Large intestine (tissue), 3 donors: ENCODE data around the gene PRDM16. TPM values are rescaled to one million over a fixed set of nuclear protein-coding genes. Genes with fewer than 3 reads are reported as not detected.

Experiments used
- DNase-seq, 2 donors: peaks; one replicate each; pipeline versions ENCODE4 v3.0.0 to v3.0.0-alpha.2; 2013
- H3K27ac ChIP-seq: one replicate; pipeline ENCODE4 v1.5.1; 2013; ENCODE audit warnings: low read length
- H3K27me3 ChIP-seq: 2 replicates; pipeline ENCODE4 v1.6.1; 2013; ENCODE audit warnings: low read length; ENCODE audit not compliant: control insufficient read depth, insufficient read depth
- H3K36me3 ChIP-seq: 2 replicates; pipeline ENCODE4 v1.6.1; 2013; ENCODE audit warnings: low read length; ENCODE audit not compliant: control insufficient read depth, insufficient read depth
- H3K4me1 ChIP-seq: one replicate; pipeline ENCODE4 v1.6.1; 2013; ENCODE audit warnings: low read length; ENCODE audit not compliant: control insufficient read depth, insufficient read depth
- H3K4me3 ChIP-seq: one replicate; pipeline ENCODE4 v1.5.1; 2013; ENCODE audit warnings: low read length
- H3K9me3 ChIP-seq: one replicate; pipeline ENCODE4 v1.6.1; 2013; ENCODE audit warnings: mild to moderate bottlenecking, low read depth, low read length, moderate library complexity; ENCODE audit not compliant: control insufficient read depth
- WGBS: methylation state at CpG from one replicate; pipeline ENCODE4 v1.1.5; 2013; ENCODE audit warnings: low lambda C conversion rate; ENCODE audit not compliant: insufficient coverage; 5-methylcytosine and 5-hydroxymethylcytosine counted together
- polyA plus RNA-seq: library from polyadenylated mRNA; unstranded; fragments of 120-200 nt; gene quantifications from one replicate; pipeline ENCODE4 v1.2.1, GENCODE V29; 2013

The PRDM16 gene
- polyA plus RNA-seq, 1 donor, result 20.6 TPM

- no CpG with 5 or more reads among the region's 12 CpGs for WGBS
- peaks cover 22% of the 10 kb centered on the region for H3K27me3 ChIP-seq
Observed at GRCh38 chr1:3054474-3054873, 14.5 kb upstream of the PRDM16 start.

DNA sequence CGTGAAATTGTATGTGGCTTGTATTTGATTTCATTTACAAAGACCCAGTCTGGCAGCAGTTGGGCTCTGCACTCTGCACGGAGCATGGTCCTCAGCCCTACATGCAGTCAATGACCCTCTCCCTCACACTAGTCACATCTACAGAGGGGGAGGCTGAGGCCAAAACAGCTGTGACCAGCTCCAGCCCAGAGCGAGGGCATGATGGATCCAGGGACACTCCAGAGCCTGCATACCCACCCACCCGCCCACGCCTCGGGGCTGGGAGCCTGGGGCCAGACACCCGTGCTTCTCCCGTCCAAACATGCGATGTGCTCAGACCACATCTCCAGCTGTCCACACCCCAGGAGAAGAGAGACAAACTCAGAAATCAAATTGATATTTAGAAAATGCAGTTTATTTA lies 14.0 kb upstream of the PRDM16 start:
- no CpG with 5 or more reads among the region's 9 CpGs for WGBS
- peaks cover 24% of the 10 kb centered on the region for H3K27me3 ChIP-seq

More at GRCh38 chr1:3054474-3054873, 14.5 kb upstream of the PRDM16 start:
- no peak overlapping the region for H3K4me3 ChIP-seq
- DNase-seq, result no peak
- peaks cover 7% of the 10 kb centered on the region for H3K9me3 ChIP-seq
- no peaks in the 10 kb centered on the region for H3K4me1 ChIP-seq
- no peak overlapping the region for H3K27ac ChIP-seq
- H3K36me3 ChIP-seq, result no peaks in the 10 kb centered on the region

DNA sequence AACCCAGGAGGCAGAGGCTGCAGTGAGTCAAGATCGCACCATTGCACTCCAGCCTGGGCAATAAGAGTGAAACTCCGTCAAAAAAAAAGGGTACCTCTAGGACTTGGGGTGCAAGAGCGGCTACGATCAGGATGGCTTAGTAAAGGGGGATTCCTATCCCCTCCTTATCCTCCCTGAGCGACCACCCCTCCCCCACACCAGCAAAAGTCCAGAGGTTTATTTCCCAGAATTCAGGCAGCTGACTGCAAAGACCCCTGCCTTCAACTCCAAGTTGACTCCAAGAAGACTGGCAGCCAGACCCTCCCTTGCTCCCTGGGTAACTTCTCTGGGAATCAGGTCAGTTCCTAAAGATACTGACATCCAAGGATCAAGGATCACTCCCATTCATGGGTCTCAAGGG lies 12.4 kb upstream of the PRDM16 start:
- H3K27ac ChIP-seq, result no peak overlapping the region
- peaks cover 40% of the 10 kb centered on the region for H3K27me3 ChIP-seq
- no peak overlapping the region for H3K4me3 ChIP-seq
- no peak for DNase-seq
- H3K9me3 ChIP-seq, result peaks cover 7% of the 10 kb centered on the region
- no peaks in the 10 kb centered on the region for H3K36me3 ChIP-seq
- WGBS, result 100% methylated on average over 1 of the region's 5 CpGs
- H3K4me1 ChIP-seq, result no peaks in the 10 kb centered on the region

More for the DNA sequence above, 14.0 kb upstream of the PRDM16 start:
- Histone ChIP-seq H3K4me1 (no peaks in the 10 kb centered on the region), H3K4me3 (no peak overlapping the region), H3K36me3 (no peaks in the 10 kb centered on the region), H3K27ac (no peak overlapping the region), H3K9me3 (peaks cover 7% of the 10 kb centered on the region)
- no peak for DNase-seq

DNA sequence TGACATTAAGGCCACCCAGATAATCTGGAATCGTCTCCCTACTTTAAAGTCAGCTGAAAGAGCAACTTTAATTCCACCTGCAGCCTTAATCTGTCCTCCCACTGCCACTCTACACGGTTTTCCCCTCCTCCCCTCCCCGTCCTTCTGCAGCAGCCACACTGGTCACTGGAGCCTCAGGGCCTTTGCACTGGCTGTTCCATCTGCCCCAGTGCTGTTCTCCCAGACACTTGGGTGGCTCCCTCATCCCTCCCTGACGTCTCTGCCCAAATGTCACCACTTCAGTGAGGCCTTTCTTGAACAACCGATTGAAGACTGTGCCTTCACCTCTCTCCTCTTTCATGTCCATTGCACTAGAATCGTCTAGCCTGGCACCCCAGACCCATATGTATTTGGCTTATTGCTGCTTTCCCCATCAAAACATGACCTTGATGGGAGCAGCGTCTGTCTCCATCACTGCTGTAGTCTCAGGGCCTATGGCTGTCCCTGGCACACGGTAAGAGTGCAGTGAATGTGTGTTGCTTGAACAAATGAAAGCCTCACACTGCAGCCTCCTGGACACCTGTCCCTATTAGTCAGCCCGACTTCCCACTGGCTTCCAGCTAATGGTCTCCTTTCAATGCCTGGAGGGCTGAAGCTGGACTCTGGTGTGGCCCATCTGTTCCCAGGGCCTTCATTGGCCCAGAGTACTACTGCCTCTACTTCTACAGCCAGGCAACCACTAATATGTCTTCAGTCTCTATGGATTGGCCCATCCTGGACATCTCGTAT lies 10.6 kb upstream of the PRDM16 start:
- Histone ChIP-seq H3K27ac (no peak overlapping the region), H3K27me3 (peaks cover 58% of the 10 kb centered on the region), H3K4me1 (peaks cover 3% of the 10 kb centered on the region), H3K4me3 (no peak overlapping the region), H3K9me3 (peaks cover 11% of the 10 kb centered on the region), H3K36me3 (no peaks in the 10 kb centered on the region)
- DNase-seq, result no peak
- 80% methylated on average over 1 of the region's 10 CpGs for WGBS

DNA sequence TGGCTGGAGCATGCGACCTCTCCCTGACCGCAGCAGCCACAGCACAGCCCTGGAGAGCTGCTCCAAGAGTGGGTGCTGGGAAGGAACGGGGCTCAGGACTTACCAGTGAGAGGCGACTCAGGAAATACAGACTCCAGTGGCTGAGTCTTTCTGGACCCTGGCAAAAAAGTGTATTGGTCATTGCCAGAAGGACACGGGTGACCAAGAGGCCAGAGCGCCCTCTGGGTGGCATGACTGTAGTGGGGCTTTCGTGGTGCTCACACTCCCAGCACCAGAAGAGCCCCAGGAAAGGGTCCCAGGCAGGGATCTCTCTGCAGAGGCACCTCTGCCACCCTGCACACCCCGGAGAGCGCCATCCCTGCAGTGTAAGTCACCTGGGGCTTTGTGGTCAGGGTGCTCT lies 8.9 kb upstream of the PRDM16 start:
- no peak for DNase-seq
- Histone ChIP-seq H3K4me1 (peaks cover 10% of the 10 kb centered on the region), H3K4me3 (no peak overlapping the region), H3K27ac (no peak overlapping the region), H3K27me3 (peaks cover 70% of the 10 kb centered on the region), H3K36me3 (no peaks in the 10 kb centered on the region), H3K9me3 (peaks cover 14% of the 10 kb centered on the region)
- no CpG with 5 or more reads among the region's 9 CpGs for WGBS

DNA sequence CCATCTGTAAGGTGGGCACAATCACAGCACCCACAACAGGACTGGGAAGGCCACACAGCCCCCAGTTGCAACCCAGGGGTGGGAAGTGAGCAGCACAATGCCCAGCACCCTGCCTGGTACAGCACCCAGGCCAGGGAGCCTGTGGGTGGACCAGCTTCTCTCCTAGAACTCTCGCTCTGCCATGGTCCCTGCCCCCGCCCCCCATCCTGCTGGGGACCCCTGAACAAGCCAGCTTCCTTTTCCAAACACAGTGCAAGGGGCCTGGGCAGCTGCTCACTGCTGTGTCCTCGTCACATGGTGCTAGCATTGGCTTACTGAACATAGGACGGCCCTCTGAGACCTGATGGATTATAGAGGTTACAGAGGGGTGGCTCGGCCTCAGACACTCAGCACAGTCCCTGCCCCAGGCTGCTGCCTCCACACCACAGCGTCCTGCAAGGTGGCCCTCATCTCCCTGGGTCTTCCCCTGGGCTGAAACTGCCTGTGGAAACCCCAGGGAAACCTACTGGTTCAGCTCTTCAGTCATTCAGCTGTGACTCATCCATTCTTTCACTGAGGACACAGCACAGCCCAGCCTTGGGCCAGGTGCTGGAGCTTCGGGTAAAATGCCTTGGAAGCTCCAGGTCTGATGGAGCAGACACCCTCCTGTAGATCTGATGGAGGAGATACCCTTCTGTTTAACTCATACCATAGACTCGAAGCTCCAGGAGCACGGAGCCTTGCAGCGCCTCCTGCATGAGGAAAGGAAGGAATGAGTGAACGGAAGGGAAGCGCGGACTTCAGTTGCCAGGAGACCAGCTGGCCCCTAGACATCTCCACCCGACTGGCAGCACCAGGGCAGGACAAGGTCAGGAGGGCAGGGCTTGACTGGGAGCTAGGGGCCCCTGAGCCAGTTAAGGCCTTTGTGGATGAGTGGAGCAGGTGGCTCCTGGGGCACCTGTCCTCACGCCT lies 8.1 kb upstream of the PRDM16 start:
- DNase-seq, result no peak
- Histone ChIP-seq H3K27me3 (peaks cover 77% of the 10 kb centered on the region), H3K27ac (no peak overlapping the region), H3K9me3 (peaks cover 14% of the 10 kb centered on the region), H3K36me3 (no peaks in the 10 kb centered on the region), H3K4me1 (peaks cover 10% of the 10 kb centered on the region), H3K4me3 (no peak overlapping the region)
- WGBS, result no CpG with 5 or more reads among the region's 15 CpGs

DNA sequence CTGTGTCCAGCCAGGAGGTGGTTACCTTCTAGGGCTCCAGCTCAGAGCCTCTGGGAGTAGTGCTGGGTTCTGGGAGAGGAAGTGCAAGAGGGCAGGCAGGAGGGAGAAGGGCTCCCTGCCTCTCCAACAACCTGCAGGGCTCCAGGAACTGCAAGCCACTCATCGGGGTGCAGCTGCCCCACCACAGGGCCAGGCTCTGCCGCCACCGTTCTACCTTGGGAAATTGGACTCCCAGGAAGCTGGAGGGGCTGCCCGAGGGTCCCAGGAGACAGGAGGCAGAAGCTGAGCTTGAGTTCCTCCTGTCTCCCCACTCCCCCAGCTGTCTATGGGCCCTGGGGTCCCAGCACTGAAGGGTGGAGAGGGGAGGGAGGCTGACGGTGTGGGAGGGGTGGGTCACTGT lies 7.4 kb upstream of the PRDM16 start:
- peaks cover 10% of the 10 kb centered on the region for H3K4me1 ChIP-seq
- no peak overlapping the region for H3K27ac ChIP-seq
- H3K4me3 ChIP-seq, result no peak overlapping the region
- peaks cover 84% of the 10 kb centered on the region for H3K27me3 ChIP-seq
- no peaks in the 10 kb centered on the region for H3K36me3 ChIP-seq
- no peak for DNase-seq
- H3K9me3 ChIP-seq, result peaks cover 14% of the 10 kb centered on the region
- no CpG with 5 or more reads among the region's 5 CpGs for WGBS

GRCh38 chr1:3061981-3062615 lies 6.9 kb upstream of the PRDM16 start:
- Histone ChIP-seq H3K4me3 (no peak overlapping the region), H3K27ac (no peak overlapping the region), H3K4me1 (peaks cover 10% of the 10 kb centered on the region), H3K36me3 (no peaks in the 10 kb centered on the region), H3K27me3 (peaks cover 89% of the 10 kb centered on the region), H3K9me3 (peaks cover 14% of the 10 kb centered on the region)
- no peak for DNase-seq
- no CpG with 5 or more reads among the region's 21 CpGs for WGBS

GRCh38 chr1:3062616-3063378 lies 6.2 kb upstream of the PRDM16 start:
- Histone ChIP-seq H3K27ac (no peak overlapping the region), H3K4me3 (no peak overlapping the region), H3K4me1 (peaks cover 10% of the 10 kb centered on the region), H3K9me3 (peaks cover 21% of the 10 kb centered on the region), H3K27me3 (peaks cover 93% of the 10 kb centered on the region), H3K36me3 (no peaks in the 10 kb centered on the region)
- no CpG with 5 or more reads among the region's 50 CpGs for WGBS
- DNase-seq, result no peak
